ENCODE results near the gene PSMC3.

Gene PSMC3

DNA sequence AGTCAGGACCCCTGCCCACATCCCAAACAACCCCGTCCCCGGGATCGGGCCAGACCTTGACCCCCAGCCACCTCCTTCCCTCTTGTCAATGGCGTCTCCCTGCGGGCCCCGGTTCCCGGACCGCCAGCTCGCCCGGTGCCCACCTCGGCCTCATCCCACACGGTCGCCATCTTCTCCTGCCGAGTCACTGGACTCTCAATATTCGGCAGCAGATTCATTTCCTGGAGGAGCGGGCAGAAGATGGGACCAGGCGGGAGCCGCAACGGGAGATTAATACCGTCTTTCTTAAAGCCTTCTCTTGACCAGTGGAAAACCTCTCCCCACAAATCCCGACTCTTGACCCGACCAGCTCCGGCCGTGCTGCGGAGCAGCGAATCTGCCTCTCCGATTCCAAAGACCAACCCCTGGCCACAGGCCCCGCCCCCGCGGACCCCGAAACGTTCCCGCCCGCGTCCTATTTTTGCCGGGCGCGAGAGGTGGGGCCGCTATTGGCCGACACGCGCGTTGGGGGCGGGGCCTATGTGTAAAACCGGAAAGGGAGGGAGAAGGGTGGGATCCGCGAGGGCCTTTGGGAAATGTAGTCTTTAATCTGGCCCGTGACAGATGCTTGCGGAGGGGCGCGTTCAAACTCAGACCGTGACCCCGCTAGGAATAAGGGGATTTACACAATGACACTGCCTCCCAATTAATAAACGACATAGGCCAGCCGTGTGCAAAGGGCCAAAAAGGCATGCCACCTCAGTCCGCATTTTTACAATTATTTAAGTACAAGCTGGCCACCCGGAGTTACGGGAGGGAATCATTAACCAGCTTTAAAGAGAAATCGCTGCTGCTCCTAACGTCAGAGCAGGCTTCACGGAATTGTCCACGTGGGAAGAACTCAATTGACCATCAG, at the start of gene PSMC3:
PSMC3 (minus strand) TSS at position 378 of the 895 bp plus-strand sequence; CDS start at position 218, 160 bp downstream.
- DNase-seq (ENCODE audit: extremely low spot score, insufficient read length, low read depth) (peak; percentile 86), FAIRE-seq (peak; percentile 97)

DNA sequence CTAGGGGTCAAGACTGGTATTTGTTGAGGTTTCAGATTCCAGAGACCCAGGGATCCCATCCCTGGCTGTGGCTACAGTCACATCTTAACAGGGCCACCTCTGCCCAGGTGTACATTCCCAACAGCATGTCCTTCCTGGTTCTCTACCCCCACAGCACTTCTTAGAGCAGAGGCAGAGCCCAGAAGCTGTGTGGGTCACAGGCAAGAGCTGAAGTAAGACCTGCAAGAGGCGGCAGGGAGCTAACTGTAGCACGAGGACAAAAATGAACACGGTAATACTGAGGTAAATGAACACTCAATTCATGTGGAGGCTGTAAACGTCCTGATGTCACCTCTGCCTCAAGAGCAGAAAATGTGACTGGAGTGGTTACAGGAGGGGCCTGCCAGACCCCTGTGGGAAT, 44.4 kb upstream of the PSMC3 start:
- FAIRE-seq (no peak), DNase-seq (ENCODE audit: extremely low spot score, insufficient read length, low read depth) (no peak)

DNA sequence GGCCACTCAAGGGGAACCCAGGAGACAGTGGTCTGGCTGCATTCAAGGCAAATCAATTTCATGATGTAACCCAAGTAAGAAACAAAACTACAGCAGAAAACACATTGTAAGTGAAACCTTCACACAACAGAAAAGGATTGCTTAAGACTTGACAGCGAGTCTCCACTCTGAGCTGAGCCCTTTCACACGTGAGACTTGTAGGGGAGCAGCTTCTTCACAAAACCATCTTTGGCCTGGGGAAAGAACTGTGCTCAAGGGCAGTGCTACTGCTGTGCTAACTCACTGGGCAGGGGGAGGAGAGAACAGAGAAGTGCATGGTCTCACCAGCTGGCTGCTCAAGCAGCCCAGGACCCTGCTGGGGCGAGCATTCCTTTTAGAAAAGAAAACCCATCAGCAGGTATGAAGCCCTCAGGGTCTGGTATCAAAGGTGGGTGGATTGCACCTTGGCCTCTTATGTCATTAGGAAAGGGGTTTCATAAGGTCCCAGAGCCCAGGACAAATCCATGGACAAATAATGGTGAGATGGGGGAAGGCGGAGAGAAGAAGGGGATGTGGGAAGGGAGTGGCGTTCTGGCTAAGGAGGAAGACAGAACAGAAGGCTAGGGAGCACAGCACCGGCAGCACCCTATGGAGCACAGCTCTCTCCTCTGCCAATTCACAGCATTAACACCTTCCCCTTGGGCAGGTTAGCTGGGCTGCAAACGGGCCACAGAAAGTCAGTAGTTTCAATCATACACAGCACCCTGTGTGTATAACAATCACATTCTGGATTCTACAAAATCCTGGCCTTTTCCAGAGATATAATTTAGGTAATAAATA, 43.3 kb upstream of the PSMC3 start:
- no peak for FAIRE-seq

DNA sequence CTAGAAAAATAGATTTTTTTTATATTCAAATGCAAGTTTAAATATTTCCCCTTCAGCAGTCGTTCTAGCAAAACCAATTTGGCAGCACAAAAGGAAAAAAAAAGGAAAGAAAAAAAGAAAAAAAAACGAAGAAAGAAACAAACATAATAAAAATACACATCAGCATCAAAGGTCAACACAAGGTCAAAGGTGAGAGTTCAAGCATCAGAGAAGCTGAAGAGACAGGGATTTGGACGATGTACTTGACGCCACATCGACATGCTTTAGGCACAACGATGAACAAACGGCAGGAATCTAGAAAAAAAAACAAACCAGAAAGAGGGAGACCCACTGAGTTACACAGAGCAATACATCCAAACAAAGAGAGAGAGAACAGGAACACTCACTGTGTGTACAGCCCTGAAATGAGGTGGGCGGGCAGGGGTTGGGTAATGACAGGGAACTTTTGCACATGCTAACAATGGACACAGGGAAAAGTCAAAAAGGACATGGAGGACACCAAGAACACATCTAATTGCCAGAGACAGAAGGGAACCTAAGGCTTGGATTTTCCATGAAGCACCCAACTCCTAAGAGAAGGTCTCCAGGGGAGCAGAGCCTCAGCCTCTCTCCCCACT, 42.5 kb upstream of the PSMC3 start:
- no peak for DNase-seq (ENCODE audit: extremely low spot score, insufficient read length, low read depth)
- no peak for FAIRE-seq

More for the DNA sequence above, 43.3 kb upstream of the PSMC3 start:
- no peak for DNase-seq (ENCODE audit: extremely low spot score, insufficient read length, low read depth)

DNA sequence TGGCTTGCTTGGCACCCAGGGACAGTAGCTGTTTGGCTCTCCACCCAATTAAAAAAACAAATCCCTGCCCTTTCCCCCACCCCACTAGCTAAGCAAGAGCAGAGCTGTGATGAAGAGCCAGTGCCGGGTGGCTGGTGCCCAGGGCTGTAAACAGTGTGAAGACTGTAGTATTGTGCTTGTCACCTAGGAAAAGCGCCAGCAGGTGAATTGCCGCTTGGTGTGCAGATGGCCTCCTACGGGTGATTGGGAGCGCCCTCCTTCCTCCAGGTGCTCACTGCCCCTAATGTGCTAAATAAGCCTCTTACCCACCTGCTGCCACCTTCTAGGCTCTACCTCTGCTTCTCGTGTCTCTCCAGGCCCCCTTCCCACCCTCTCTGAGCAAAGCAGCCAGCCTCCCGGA, 41.1 kb upstream of the PSMC3 start:
- FAIRE-seq: no peak
- DNase-seq (ENCODE audit: extremely low spot score, insufficient read length, low read depth): no peak

DNA sequence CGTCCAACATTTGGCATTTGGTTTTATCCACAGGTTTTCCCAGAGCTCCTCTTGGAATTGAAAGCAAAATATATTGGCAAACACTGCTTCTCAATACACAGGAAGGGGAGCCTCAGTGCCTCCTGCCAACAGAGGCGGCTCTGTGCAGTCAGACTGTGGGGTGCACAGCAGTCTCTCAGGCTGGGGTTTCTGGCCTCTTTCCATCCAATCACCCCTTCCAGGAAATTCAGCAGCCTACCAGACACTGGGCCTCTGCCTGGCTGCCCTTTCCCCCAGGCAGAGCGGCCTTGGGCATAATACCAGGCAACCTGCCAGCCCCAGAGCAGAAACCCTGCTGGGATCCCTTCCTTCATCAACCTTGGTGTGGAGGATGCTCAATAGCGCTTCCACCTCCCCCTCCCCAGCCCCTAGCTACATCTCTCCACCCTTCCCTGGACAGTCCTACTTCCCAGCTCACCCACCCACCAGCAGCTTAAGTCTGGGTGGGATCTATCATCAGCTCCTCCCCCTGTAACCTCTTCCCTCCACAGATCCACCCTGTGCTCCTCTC, 40.5 kb upstream of the PSMC3 start:
- no peak for DNase-seq (ENCODE audit: extremely low spot score, insufficient read length, low read depth)
- no peak for FAIRE-seq

DNA sequence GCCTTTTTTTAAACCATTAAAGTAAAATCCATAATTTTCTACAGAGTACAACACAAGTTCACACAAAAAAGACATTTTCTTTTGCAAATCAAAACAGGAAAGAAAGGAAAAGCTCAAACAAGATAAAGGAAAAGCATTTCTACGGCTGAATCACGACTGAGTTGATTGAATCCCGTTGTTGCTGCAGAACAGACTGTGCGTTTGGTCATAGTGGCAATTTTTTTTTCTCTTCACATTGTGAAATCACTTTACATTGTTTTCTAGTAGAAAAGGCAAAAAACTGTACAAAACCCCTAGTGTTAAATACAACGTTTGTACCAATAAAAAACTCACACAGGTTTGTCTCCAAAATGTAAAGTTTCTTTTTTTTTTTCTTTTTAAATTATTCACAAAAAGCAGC, 40.0 kb upstream of the PSMC3 start:
- no peak for FAIRE-seq
- DNase-seq (ENCODE audit: extremely low spot score, insufficient read length, low read depth): no peak

DNA sequence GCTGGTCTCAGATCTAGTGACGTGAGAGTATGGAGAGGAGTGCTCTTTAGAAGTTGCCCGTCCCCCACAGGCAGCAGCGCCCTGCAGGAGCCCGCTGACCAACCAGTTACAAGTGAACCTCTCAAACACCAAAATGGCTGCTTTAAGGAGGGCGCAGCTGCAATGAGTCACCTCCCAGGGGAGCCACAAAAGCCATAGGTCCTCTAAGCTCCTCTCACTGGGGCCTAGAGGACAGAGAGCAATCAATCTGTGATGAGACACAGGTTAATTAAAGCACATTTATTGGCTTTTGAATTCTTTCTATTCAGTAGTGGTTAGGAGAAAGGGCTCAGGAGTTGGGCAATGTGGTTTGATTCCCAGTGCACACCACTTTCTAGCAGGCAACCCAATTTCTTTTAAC, 38.2 kb upstream of the PSMC3 start:
- DNase-seq (ENCODE audit: extremely low spot score, insufficient read length, low read depth): no peak
- no peak for FAIRE-seq

DNA sequence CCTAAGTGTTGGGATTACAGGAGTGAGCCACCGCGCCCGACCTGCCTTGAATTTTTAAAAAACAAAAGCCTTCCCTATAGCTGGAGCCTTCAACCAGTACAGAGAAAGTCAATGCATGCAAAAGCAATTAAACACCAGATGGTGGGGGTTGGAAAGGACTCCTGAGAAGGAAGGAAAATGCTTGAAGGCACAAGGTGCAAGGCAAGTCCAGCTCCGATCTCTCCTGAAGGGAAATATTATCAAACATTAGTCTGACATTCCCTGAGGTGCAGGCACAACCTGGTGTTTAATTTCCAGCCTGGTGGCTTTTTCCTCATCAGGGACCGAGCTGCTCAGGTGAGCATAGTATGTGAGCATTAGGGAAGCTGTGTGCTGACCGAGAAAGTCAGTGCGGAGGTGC, 35.6 kb upstream of the PSMC3 start:
- no peak for FAIRE-seq

DNA sequence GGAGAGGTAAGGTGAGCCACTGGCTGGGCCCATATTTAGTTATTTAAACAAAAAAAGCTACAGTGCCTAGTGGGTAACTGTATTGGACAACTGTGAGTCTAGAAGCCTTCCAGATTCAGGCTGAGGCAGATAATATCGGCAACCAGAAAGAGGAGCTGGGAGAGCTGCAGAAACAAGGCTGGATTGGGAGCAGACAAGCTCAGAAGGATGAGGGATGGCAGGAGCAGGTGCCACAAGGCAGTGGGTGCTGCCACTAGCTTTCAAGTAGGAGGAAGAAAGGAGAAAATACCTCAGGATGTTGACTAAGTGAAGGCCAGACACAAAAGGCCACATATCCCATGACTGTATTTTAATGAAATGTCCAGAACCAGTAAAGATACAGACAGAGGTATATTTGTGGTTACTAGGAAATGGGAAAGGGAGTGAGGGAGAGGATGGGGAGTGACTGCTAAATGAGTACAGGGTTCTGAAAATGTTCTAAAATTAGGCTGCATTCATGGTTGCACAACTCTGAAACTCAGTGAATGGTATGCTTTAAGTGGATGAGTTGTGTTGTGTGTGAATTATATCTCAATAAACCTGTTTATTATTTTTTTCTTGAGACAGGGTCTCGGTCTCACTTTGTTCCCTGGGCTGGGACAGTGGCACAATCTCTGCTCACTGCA, 34.5 kb upstream of the PSMC3 start:
- FAIRE-seq: no peak
- DNase-seq (ENCODE audit: extremely low spot score, insufficient read length, low read depth): no peak

More for the DNA sequence above, 35.6 kb upstream of the PSMC3 start:
- no peak for DNase-seq (ENCODE audit: extremely low spot score, insufficient read length, low read depth)

DNA sequence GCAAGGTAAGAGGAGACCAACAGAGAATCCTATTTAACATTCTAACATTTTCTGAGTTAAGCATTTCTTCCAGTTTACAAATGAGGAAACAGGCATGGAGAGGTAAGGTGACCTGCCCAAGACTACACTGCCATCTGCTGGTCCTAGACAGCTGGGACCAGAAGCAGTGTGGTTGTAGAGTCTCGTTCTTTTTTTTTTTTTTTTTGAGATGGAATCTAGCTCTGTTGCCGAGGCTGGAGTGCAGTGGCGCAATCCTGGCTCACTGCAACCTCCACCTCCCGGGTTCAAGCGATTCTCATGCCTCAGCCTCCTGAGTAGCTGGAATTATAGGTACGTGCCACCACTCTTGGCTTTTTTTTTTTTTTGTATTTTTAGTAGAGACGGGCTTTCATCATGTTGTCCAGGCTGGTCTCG, 28.0 kb upstream of the PSMC3 start:
- FAIRE-seq: peak; percentile 82
- peak; percentile 48 for DNase-seq (ENCODE audit: extremely low spot score, insufficient read length, low read depth)

DNA sequence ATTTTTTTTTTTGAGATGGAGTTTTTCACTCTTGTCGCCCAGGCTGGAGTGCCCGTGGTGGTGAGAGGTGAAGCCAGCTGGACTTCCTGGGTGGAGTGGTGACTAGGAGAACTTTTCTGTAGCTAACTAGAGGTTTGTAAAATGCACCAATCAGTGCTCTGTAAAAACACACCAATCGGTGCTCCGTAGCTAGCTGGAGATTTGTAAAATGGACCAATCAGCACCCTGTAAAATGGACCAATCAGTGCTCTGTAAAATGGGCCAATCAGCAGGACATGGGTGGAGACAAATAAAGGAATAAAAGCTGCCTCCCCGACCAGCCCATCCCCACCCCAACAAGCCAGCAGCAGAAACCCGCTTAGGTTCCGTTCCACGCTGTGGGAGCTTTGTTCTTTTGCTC, 27.1 kb upstream of the PSMC3 start:
- no peak for FAIRE-seq
- DNase-seq (ENCODE audit: extremely low spot score, insufficient read length, low read depth): no peak

DNA sequence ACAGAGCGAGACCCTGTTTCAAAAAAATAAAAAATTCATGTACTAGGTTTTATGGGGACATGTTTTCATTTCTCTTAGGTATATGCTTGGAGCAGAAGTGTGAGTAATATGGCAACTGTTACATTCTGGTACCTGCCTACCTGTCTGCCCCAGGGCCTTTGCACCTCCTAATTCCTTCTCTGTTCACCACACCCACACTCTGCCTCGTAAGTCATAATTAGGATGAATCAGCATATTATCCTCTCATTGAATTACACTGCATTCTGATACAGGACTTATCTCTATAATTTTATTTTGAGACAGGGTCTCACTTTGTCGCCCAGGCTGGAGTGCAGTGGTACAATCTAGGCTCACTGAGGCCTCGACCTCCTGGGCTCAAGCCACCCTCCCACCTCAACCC, 25.8 kb upstream of the PSMC3 start:
- no peak for DNase-seq (ENCODE audit: extremely low spot score, insufficient read length, low read depth)
- FAIRE-seq: no peak

DNA sequence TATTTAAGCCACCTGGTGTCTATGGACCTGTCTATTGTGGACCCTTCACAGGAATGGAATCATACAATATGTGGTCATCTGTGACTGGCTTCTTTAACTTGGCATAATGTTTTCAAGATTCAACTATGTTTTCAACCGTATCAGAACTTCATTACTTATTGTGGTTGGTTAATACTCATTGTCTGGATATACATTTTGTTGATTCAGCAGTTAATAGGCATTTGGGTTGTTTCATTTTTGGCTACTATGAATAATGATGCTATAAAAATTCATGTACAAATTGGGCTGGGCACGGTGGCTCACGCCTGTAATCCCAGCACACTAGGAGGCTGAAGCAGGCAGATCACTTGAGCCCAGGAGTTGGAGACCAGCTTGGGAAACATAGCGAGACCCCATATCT, 25.2 kb upstream of the PSMC3 start:
- DNase-seq (ENCODE audit: extremely low spot score, insufficient read length, low read depth) (no peak), FAIRE-seq (no peak)

DNA sequence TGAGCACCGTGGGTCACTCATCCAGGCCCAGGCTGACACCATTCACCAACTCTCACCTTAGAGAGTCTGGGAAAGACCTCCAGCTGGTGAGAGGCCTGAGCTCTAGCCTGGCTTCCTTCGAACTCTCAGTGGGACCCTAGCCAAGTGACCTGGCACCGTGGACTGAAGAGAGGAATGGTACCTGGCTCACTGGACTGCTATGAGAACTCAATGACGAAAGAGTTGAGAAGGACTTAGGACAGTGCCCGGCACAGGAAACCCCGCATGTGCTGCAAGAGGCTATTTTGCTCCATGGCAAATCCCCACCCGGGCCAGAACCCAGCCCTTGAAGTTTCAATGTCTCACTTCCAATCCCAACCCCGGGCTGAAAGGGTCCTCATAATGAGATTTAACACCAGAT, 23.3 kb upstream of the PSMC3 start:
- no peak for DNase-seq (ENCODE audit: extremely low spot score, insufficient read length, low read depth)
- no peak for FAIRE-seq

DNA sequence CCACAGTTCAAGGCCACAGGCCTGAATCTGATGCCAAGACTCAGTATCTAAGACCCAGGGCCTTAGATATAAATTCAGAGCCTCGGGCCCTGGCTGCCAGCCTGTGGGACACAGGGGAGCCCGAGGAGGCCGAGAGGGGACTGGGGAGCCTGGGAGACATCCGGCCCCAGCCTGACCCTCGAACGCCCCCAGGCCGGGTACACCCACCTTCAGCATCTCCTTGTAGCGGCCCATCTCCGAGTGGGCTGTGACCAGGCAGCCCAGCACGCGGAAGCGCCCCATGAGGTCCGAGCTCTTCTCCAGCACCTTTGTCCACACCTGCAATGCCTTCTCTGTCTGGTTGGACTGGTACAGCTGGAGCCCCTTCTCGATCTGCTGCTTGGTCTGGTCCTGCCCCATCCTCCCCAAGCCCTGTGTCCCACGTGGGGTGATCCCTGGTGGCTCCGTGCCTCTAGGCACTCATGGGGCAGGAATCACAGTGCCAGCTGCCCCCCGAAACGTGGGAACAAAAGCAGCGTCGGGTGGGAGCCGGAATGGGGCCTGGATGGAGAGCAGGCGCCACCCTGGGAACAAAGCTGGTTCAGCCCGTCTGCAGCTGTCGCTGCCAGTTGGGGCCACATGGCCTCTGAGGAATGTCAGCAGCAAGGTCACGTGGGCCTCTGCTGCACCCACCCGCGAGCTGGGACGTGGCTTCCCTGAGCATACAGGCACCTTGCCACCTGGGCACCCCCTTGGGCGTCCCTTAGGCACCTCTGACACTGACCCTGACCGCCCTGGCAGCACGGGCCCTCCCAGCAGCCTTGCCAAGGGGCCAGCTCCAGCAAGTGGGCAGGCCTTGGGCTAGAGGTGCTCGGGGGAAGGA, 22.6 kb upstream of the PSMC3 start, which contains the start of gene RAPSN:
RAPSN (minus strand) TSS at position 571 of the 862 bp plus-strand sequence; CDS start at position 399, 172 bp downstream.
- DNase-seq (ENCODE audit: extremely low spot score, insufficient read length, low read depth) (no peak), FAIRE-seq (no peak)

DNA sequence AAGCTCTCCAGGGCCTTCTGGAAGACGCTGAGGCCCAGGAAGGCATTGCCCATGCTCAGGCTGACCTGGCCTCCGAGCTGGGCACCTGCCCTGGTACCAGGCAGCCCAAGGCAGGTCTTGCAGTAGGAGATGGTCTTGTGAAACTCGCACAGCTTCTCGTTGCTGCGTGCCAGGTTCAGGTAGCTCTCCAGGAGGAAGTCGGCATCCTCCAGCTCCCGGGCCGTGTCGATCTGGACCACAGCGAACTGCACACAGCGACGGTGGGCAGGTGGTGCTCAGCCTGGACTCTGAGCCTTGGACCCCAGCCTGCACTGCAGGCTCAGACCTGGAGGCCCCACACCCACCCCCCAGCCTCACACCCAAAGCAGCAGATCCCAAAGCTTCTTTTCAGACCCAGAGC, 21.7 kb upstream of the PSMC3 start:
- DNase-seq (ENCODE audit: extremely low spot score, insufficient read length, low read depth): no peak
- no peak for FAIRE-seq

DNA sequence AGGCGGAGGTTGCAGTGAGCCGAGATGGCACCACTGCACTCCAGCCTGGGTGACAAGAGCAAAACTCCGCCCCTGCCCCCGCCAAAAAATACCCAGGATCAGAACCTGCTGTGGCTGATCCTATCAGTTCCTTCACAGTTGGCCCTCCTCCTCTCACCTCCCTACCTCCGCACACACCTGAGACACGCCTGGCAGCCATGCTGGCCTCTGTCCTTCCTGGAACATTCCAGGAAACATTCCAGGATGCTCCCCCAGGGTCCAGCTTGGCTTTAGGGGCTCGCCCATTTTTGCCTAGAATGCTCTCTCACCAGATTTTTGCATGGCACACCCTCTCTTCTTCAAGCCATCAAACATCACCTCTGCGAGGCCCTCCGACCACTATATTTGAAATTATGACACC, 20.6 kb upstream of the PSMC3 start:
- no peak for DNase-seq (ENCODE audit: extremely low spot score, insufficient read length, low read depth)
- FAIRE-seq: no peak

DNA sequence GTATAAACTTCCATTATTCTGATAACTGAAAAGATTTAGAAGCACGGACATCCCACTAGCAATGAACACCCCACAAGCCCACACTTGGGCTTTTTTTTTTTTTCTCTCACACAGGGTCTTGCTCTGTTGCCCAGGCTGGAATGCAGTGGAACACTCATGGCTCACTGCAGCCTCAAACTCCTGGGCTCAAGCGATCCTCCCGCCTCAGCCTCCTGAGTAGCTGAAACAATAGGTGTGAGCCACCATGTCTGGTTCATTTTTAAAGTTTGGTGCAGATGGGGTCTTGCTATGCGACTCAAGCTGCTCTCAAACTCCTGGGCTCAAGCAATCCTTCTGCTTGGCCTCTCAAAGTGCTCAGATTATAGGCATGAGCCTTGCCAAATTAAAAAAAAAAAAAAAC, 19.6 kb upstream of the PSMC3 start:
- no peak for DNase-seq (ENCODE audit: extremely low spot score, insufficient read length, low read depth)
- FAIRE-seq: no peak
